Measurements from ENCODE around the gene NRIP2.
A peak's percentile ranks its signal among the peaks of the same experiment; 100 is the strongest.

Gene NRIP2

GRCh38 chr12:2794191-2794735 lies 40.6 kb downstream of the NRIP2 start:
- peak; percentile 30 for DNase-seq (ENCODE audit: low read depth)

DNA sequence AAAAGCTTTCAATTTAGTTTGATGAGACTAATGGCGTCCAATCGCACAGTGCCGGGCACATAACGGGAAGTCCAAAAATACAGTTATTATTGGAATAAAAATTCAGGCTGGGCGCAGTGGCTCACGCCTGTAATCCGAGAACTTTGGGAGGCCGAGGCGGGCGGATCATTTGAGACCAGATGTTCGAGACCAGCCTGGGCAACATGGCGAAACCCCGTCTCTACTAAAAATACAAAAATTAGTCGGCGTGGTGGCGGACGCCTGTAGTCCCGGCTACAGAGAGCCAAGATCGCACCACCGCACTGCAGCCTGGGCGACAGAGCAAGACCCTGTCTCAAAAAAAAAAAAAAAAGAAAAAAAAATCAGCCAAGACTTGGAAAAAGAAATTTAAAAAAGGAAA lies 41.3 kb downstream of the NRIP2 start:
- TF ChIP-seq CTCF (conservative IDR thresholded peaks at IDR 0.05; ENCODE audit: control insufficient read depth, insufficient read depth, low read depth, low read length), result no peak
- H3K4me3 ChIP-seq (ENCODE audit: control insufficient read depth, low read depth, low read length), result no peak overlapping the region

More at GRCh38 chr12:2794191-2794735, 40.6 kb downstream of the NRIP2 start:
- peak overlapping the region; percentile 47 for H3K4me3 ChIP-seq (ENCODE audit: control insufficient read depth, low read depth, low read length)
- no peak for TF ChIP-seq CTCF (conservative IDR thresholded peaks at IDR 0.05; ENCODE audit: control insufficient read depth, insufficient read depth, low read depth, low read length)

GRCh38 chr12:2792671-2793500 lies 41.9 kb downstream of the NRIP2 start:
- no peak for TF ChIP-seq CTCF (conservative IDR thresholded peaks at IDR 0.05; ENCODE audit: control insufficient read depth, insufficient read depth, low read depth, low read length)
- no peak overlapping the region for H3K4me3 ChIP-seq (ENCODE audit: control insufficient read depth, low read depth, low read length)
- DNase-seq (ENCODE audit: low read depth), result no peak

More for the DNA sequence above, 41.3 kb downstream of the NRIP2 start:
- no peak for DNase-seq (ENCODE audit: low read depth)

- TF ChIP-seq CTCF (conservative IDR thresholded peaks at IDR 0.05; ENCODE audit: control insufficient read depth, insufficient read depth, low read depth, low read length), result no peak
- DNase-seq (ENCODE audit: low read depth), result no peak
Measured at GRCh38 chr12:2791089-2791488, 43.7 kb downstream of the NRIP2 start.

DNA sequence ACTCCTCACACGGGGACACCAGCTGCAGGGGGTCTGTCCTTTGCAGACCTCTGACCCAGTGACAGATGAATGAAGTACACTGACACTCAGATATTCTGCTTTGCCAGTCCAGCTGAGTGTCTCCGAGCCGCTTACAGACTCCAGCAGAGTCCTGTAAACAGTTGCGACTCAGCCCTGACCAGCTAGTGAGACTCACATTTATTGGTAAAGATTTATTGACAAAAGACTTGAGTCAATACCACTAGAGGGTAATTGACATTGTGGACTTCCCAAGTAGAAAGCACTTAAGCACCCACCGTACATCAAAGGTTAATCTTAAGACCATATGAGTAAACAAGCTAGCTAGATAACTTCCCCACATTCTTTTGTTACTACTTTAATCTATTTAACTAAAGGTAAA lies 49.8 kb downstream of the NRIP2 start:
- H3K4me3 ChIP-seq (ENCODE audit: control insufficient read depth, low read depth, low read length), result no peak overlapping the region
- DNase-seq (ENCODE audit: low read depth), result no peak
- TF ChIP-seq CTCF (conservative IDR thresholded peaks at IDR 0.05; ENCODE audit: control insufficient read depth, insufficient read depth, low read depth, low read length), result no peak

More at GRCh38 chr12:2791089-2791488, 43.7 kb downstream of the NRIP2 start:
- no peak overlapping the region for H3K4me3 ChIP-seq (ENCODE audit: control insufficient read depth, low read depth, low read length)

- H3K4me3 ChIP-seq (ENCODE audit: control insufficient read depth, low read depth, low read length), result no peak overlapping the region
- TF ChIP-seq CTCF (conservative IDR thresholded peaks at IDR 0.05; ENCODE audit: control insufficient read depth, insufficient read depth, low read depth, low read length), result peak; percentile 93
- DNase-seq (ENCODE audit: low read depth), result peak; percentile 47
Measured at GRCh38 chr12:2783936-2784600, 50.8 kb downstream of the NRIP2 start.
